ENCODE measurements around the gene DCBLD1. TPM values are rescaled to one million over a fixed set of nuclear protein-coding genes. Genes with fewer than 3 reads are reported as not detected.

The DCBLD1 gene
- total and polyA plus RNA-seq, 2 donors from 2014 or later = 4.1 to 9.6 TPM

- H3K9ac ChIP-seq (ENCODE audit: low read length in 3 of 3) = no peak overlapping the region
- intact Hi-C loops (cut with DNase I) = no loop called here
- peaks cover 0 to 4% (median 2%) of the 10 kb centered on the region in 3 donors for H3K36me3 ChIP-seq (ENCODE audit: control insufficient read depth in 2 of 3, insufficient read depth in 3 of 3, low read length in 3 of 3)
- no peaks in the 10 kb centered on the region for H3K9me3 ChIP-seq (ENCODE audit: control insufficient read depth in 2 of 3, insufficient read depth in 1 of 3, low read length in 3 of 3)
- no peak for FAIRE-seq
- no peak for TF ChIP-seq CTCF (IDR thresholded peaks at IDR 0.05; ENCODE audit: borderline replicate concordance, extremely low read depth, insufficient read depth)
- no peaks in the 10 kb centered on the region for H3K4me1 ChIP-seq (ENCODE audit: control insufficient read depth in 2 of 3, insufficient read depth in 2 of 3, low read depth in 1 of 3, low read length in 3 of 3)
- no peak for DNase-seq
- no peak overlapping the region for H3K27ac ChIP-seq (ENCODE audit: low read depth in 2 of 2, low read length in 2 of 2)
- no peak overlapping the region for H3K4me3 ChIP-seq (ENCODE audit: low read length in 3 of 3)
- H3K27me3 ChIP-seq (ENCODE audit: control insufficient read depth, insufficient read depth, low read length) = no peaks in the 10 kb centered on the region
Observed at GRCh38 chr6:117536317-117536716, 53.8 kb downstream of the DCBLD1 start.

GRCh38 chr6:117538615-117539014 is 56.1 kb downstream of the DCBLD1 start:
- Histone ChIP-seq H3K4me3 (ENCODE audit: low read length in 3 of 3) (no peak overlapping the region), H3K36me3 (ENCODE audit: control insufficient read depth in 2 of 3, insufficient read depth in 3 of 3, low read length in 3 of 3) (peaks cover 0 to 4% (median 4%) of the 10 kb centered on the region in 3 donors), H3K27ac (ENCODE audit: low read depth in 2 of 2, low read length in 2 of 2) (no peak overlapping the region), H3K4me1 (ENCODE audit: control insufficient read depth in 2 of 3, insufficient read depth in 2 of 3, low read depth in 1 of 3, low read length in 3 of 3) (no peaks in the 10 kb centered on the region), H3K9ac (ENCODE audit: low read length in 3 of 3) (no peak overlapping the region), H3K27me3 (ENCODE audit: control insufficient read depth, insufficient read depth, low read length) (no peaks in the 10 kb centered on the region), H3K9me3 (ENCODE audit: control insufficient read depth in 2 of 3, insufficient read depth in 1 of 3, low read length in 3 of 3) (no peaks in the 10 kb centered on the region)
- no peak for DNase-seq
- no peak for TF ChIP-seq CTCF (IDR thresholded peaks at IDR 0.05; ENCODE audit: borderline replicate concordance, extremely low read depth, insufficient read depth)
- no peak for FAIRE-seq
- intact Hi-C loops (cut with DNase I) = no loop called here

- H3K36me3 ChIP-seq (ENCODE audit: control insufficient read depth in 2 of 3, insufficient read depth in 3 of 3, low read length in 3 of 3) = peaks cover 0 to 4% (median 4%) of the 10 kb centered on the region in 3 donors
- H3K4me1 ChIP-seq (ENCODE audit: control insufficient read depth in 2 of 3, insufficient read depth in 2 of 3, low read depth in 1 of 3, low read length in 3 of 3) = no peaks in the 10 kb centered on the region
- H3K9me3 ChIP-seq (ENCODE audit: control insufficient read depth in 2 of 3, insufficient read depth in 1 of 3, low read length in 3 of 3) = no peaks in the 10 kb centered on the region
- DNase-seq (no peak), FAIRE-seq (no peak)
- TF ChIP-seq CTCF (IDR thresholded peaks at IDR 0.05; ENCODE audit: borderline replicate concordance, extremely low read depth, insufficient read depth) = no peak
- no peaks in the 10 kb centered on the region for H3K27me3 ChIP-seq (ENCODE audit: control insufficient read depth, insufficient read depth, low read length)
- H3K4me3 ChIP-seq (ENCODE audit: low read length in 3 of 3) = no peak overlapping the region
- intact Hi-C loops (cut with DNase I) = no loop called here
- H3K9ac ChIP-seq (ENCODE audit: low read length in 3 of 3) = no peak overlapping the region
- H3K27ac ChIP-seq (ENCODE audit: low read depth in 2 of 2, low read length in 2 of 2) = no peak overlapping the region
Observed at GRCh38 chr6:117540670-117541069, 58.2 kb downstream of the DCBLD1 start.

GRCh38 chr6:117542493-117542892 is 60.0 kb downstream of the DCBLD1 start:
- FAIRE-seq (no peak), DNase-seq (no peak)
- Histone ChIP-seq H3K27me3 (ENCODE audit: control insufficient read depth, insufficient read depth, low read length) (no peaks in the 10 kb centered on the region), H3K9me3 (ENCODE audit: control insufficient read depth in 2 of 3, insufficient read depth in 1 of 3, low read length in 3 of 3) (no peaks in the 10 kb centered on the region), H3K9ac (ENCODE audit: low read length in 3 of 3) (no peak overlapping the region), H3K4me3 (ENCODE audit: low read length in 3 of 3) (no peak overlapping the region), H3K27ac (ENCODE audit: low read depth in 2 of 2, low read length in 2 of 2) (no peak overlapping the region), H3K4me1 (ENCODE audit: control insufficient read depth in 2 of 3, insufficient read depth in 2 of 3, low read depth in 1 of 3, low read length in 3 of 3) (no peaks in the 10 kb centered on the region), H3K36me3 (ENCODE audit: control insufficient read depth in 2 of 3, insufficient read depth in 3 of 3, low read length in 3 of 3) (peaks cover 0 to 9% (median 4%) of the 10 kb centered on the region in 3 donors)
- intact Hi-C loops (cut with DNase I) = no loop called here
- TF ChIP-seq CTCF (IDR thresholded peaks at IDR 0.05; ENCODE audit: borderline replicate concordance, extremely low read depth, insufficient read depth) = no peak

Data from kidney (tissue), 14 donors.